Activated CD4-positive, CD25-positive, alpha-beta regulatory T cell treated with anti-CD3 and anti-CD28 coated beads, Interleukin-2, amount 50 U/mL, for 16 hours (primary cell): ENCODE data around the gene ODF2L.

ENCODE experiments used
- DNase-seq: peaks from one replicate; pipeline ENCODE4 v3.0.0-alpha.2; 2020; ENCODE audit warnings: low read depth, low spot score

Gene ODF2L, protein sequence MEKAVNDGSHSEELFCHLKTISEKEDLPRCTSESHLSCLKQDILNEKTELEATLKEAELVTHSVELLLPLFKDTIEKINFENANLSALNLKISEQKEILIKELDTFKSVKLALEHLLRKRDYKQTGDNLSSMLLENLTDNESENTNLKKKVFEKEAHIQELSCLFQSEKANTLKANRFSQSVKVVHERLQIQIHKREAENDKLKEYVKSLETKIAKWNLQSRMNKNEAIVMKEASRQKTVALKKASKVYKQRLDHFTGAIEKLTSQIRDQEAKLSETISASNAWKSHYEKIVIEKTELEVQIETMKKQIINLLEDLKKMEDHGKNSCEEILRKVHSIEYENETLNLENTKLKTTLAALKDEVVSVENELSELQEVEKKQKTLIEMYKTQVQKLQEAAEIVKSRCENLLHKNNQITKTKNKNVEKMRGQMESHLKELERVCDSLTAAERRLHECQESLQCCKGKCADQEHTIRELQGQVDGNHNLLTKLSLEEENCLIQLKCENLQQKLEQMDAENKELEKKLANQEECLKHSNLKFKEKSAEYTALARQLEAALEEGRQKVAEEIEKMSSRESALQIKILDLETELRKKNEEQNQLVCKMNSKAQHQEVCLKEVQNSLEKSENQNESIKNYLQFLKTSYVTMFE

DNA sequence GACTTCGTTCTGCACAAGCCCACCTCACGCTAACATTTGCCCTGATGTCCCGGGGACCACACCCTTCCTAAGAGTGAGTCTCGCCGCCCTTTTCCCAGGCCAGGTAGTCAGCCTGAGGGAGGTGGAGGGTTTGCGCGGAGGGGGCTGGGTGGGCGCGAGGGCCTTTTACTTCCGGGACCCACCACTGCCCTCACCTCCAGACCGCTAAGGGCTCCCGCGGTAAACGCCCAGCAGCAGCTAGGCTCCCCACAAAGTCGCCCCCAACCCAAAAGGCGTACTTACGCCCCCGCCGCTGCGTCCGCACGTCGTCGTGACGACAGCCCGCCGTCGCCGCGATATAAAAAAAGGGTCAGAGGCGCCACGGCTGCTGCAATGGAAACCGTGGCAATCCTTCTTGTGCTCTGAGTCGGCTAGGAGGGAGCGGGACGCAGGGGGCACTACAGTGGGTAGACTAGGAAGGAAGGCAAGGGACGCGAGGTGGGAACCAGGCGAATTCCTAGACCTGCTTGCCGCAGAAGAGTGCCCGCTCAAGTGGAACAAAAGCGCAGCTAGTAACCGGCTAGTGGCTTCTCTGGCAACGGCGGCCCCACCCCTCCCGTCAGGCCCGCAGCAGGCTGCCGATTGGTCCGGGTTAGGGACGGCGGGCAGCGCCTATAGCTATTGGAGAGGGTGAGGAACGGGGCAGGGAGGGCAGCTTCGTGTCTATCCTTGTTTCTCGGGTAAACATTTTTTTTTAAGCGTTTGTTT, at the start of gene ODF2L:
Gene ODF2L, minus strand, starts transcription at position 573 of the 747 bp plus-strand sequence. CDS start 9,296 bp downstream, outside the sequence.
- peak; percentile 71 for DNase-seq

DNA sequence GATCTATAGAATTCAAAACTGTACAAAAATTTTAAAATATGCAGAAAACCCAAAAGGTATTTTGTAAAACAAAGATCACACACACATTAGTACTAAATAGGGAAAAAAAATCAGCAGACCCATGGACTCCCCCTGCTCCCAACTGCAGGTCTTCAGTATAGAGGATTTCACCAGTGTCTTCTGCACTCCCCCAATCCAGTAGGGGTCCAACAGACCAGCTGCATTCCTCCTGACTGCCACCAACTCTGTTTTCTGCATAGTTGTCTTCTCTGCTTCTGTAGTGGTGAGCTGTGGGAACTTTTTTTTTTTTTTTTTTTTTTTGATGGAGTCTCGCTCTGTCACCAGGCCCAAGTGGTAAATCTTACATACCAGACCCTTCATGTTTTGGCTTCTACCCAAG, 49.8 kb upstream of the ODF2L start:
- no peak for DNase-seq

DNA sequence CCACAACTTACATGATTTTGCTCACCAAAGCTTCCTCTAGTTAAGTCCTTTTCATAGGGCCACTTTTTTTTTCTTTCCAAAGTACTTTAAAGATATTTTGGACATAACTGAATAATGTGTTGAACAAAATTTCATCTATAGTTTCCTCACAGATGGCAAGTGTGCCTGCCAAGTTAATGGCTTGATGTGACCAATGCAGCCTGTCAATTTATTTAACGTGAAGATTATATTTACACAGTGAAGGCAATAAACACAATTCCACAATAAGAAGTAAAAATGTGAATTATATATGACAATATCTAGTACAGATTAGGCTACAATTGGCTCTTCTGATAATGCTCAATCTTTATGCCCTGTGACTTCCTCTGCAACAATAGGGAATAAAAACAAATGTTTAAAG, 45.9 kb upstream of the ODF2L start:
- DNase-seq, result no peak

DNA sequence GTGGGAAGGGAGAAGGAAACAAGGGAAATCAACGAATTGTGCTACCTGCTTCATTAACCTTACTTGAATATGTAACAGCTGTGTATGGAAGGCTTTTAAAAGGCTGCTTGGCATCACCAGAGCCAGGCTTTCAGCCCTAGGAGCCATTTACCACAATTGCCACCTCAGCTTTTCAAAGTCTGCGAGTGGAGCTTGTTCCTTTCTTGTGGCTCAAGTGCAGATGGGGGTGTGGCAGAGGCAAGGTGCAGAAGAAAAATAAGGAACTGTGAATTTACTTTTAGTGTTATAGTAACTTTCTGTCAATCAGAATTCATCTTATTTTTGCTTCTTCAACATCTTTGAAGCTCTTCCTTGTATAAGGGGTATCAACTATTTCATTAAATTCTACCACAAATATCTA, 45.5 kb upstream of the ODF2L start:
- no peak for DNase-seq

DNA sequence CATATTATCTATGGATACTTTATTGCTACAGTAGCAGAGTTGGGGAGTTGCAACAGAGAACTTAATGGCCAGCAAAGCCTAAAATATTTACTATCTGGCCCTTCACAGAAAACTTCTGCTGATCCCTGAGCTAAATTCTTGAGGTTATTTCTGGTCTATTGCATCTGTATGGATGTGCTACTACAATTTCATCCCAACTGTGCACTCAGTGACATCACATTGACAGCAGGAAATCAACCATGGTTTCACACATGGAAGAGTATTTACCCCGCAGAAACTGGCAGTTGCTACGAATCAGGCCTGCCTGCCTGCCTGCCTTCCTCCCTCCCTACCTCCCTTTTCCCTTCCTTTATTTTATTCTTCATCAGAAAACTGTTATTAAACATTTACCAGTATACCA, 39.9 kb upstream of the ODF2L start:
- no peak for DNase-seq

DNA sequence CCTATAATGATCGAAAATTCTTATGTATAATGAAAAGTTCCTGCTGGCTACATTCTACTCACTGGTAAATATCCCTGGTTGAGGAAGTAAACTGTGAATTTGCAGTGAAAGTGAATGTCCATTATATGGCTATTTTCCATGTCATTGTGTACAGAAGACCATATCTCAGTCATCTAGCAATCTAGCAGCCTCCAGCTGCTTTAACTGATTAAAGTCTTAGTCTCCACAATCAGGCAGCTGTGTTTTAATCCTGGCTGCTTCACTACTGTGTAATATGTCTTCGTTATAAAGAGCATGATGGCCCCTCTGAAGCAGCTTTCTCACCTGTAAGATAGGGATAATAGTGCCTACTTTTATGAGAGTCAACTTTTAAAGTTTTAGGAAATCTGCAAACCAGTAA, 39.2 kb upstream of the ODF2L start:
- DNase-seq, result no peak

DNA sequence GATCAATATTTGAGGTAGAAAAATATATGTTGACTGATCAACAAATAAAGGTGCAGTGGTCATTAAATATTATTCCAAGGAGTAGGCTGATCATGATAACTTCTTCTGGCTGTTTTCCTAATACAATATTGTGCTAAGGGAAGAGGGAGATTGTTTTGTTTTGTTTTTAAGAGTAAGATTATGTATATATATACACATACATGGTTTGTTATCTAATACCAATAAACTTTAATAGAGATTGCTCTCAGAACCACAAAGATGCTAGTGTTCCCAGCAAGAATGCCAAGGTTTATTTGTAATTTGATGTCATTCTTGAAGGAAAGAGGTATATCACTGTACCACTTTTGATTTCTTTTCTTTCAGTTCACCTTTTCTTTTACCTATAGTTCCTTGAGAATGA, 37.9 kb upstream of the ODF2L start:
- no peak for DNase-seq

DNA sequence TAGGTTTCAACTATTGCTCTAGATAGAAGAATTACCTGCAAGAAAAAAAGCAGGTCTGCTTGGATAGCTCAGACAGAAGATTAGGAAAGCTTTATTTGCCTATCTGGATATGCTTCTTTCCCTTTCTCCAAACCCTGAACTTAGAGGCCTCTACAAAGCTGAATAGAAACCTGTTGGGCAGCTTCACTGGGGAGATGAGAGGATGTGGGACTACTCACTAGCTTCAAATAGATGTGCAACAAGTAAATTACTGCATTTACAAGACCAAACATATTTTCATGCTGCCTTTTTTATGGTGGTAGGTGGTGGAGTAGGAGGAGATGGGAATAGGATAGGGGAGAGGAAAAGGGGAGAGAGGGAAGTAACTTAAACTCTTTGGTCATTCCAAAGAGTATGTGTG, 34.3 kb upstream of the ODF2L start:
- no peak for DNase-seq

DNA sequence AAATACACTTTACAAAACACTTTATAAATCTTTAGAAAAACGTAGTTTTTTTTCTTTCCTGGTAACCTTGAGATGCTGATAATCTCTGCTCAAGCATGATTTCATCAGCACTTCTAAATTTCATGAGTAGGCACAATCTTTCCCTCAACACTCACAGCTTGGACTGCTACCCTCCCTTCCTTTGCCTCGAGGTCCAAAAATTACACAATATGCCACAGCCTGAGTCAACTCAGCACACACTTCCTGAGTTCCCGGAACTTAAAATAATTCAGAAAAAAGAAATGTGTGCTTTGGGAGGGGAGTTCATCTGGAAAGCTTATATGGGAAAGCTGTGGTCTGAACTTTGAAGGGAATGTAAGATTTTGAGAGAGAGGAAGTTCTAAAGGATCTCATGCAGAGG, 33.7 kb upstream of the ODF2L start:
- DNase-seq, result no peak

DNA sequence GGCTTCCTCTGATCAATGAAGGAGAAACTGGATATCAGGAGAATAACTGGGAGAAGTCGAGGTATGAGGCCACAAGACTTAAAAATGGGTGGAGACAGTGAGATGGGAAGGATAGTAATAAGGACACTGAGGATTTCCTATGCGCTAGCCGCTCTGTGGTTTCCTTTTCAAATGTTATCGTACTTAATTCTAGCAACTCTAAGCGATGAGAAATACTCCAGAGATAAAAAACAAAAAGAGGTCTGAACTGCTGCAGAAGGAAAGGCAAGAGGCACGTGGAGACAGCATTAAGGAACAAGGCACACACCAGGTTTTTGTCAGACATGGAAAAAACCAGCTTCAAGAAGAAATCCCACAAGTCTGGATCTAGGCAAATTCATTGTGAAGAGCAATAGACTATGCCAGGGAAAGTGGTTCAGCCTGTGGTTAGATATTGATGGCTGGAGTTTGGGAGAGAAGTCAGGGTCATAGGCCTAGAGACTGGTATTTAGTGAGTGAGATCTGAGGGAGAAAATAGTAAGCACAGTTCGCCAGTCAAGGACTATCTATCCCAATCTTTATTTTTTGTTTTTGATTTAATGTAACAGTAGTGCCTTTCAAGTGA, 33.1 kb upstream of the ODF2L start:
- DNase-seq, result no peak

DNA sequence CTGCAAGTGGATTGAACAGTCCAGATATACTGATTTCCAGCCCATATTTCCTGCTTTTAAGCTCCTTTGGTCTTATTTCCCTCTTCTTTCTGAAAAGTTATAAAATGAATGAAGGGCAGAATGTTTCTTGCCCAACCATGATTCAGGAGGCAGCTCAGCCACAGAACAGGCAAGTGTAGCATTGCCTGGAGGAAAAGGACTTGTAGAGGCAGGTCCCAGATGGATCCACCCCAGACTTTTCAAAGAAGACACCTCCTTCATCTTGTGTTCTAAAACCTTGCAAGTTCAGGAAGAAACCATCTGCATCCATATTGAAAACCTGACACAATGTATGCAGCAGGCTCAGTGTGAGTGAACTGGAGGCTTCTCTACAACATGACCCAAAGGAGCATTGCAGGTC, 27.8 kb upstream of the ODF2L start, which contains the start of gene CLCA2:
Gene CLCA2, plus strand, starts transcription at position 299 of the 400 bp plus-strand sequence. Its CDS starts 77 bp downstream, at position 376.
- DNase-seq, result no peak

DNA sequence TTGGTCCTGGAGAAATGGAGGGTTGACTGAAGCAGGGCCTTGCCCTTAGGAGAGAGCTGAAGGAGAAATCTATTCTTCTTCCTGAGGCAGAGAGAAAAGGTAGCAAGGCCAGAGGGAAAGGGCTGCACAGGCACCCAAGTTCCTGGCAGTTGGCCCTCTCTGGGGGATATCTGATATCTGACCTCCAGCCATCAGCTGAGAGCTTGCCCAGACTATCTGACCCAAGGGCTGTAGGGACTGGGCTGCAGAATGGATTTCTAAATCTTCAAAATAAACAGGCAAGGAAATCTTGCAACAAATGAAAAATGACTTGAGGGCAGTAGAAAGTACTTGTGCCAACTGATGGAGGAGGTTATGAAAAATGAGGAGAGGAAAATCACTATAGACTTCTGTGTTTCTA, 27.4 kb upstream of the ODF2L start:
- DNase-seq, result no peak

DNA sequence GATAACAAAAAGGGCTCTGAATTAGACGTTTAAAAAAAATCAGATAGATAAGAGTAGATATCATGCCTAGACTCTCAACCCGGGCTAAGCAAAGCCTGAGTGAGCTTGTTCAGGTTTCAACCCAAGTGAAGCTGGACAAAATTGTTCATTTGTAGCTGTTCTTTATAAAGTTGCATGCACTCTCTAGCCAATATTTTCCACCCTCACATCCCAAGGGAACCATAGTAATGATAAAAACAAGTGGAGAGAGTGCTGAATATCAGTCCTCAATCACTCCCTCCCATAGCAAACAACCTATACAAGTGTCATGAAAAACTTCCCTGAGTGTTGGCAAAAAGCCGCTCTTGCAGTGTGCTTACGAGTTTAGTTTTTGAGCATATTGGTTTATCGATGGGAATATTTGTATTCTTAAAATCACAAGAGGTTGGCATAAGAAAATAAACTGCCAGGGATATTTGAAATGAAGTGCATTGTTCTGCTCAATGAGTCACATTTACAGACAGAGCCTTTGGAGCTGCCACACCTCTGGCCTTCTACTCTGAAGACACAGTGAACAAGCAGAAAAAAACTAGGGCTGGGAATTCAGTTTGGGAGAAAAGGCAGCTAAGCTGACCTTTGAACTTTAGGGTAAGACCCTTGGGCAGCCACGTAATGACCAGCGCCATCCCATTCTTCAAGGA, 25.6 kb upstream of the ODF2L start:
- no peak for DNase-seq

DNA sequence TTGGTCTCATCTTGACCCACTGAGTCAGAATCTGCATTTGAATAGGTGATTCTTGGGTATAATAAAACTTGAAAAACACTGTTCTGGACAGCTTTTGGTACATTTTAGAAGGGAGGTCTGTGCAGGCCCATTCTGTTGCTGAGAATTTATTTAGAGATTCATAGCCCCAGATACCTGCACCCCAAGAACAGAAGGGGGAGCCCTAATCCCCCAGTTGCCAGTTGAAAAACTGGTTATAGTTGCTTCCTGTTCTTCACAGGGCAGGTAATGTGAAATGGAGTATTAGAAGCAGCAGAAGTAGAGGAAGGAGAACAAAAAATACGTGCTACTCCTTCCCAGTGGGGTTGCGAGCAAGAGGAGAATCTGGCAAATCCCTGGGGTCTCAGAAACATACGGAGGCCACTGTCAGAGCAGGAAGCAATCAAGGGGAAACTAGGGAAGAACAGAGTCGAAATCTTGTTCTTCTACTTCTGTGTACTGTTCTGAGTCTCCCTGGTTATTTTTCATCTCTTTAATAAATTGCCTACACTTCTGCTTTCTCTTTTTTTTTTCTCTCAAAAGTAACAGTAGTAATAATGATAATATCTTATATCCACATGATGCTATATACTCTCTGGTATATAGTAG, 23.3 kb upstream of the ODF2L start:
- no peak for DNase-seq

DNA sequence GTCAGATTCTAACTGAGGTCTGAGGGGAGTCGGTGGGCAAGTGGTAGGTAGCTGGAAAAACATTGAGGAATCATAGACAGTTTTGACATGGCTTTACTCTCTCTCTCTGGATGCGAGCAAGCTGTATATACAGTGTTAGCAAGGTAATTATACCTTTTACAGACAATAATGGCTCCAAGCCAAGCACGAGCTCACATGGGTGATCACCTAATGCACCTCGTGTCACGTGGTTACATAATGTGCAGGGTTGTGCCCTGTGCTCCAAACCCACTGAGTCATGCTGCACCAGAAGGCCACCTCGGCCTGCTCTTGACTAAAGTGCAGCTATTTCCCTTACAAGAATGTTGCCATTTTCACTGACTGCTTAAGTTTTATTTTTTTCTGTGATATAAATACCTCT, 20.2 kb upstream of the ODF2L start:
- DNase-seq, result no peak

DNA sequence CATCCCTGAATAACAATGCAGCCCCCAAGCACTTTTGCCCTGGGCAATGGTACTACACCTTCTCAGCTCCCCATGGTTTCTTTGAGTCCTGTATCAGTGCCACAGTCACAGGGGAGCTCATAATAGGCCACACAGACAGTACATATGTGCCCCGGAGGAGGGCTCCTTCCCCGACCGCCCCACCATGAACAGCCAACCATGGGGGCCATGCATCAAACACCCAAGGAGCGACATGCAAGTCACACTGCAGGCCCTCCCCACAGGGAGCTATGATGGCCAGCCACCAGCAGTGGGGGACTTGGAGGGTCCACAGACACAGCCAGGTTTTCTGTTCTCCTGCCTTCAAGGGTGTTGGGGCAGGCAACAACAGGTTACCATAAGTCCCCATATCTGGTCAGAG, 14.8 kb upstream of the ODF2L start:
- DNase-seq, result no peak

DNA sequence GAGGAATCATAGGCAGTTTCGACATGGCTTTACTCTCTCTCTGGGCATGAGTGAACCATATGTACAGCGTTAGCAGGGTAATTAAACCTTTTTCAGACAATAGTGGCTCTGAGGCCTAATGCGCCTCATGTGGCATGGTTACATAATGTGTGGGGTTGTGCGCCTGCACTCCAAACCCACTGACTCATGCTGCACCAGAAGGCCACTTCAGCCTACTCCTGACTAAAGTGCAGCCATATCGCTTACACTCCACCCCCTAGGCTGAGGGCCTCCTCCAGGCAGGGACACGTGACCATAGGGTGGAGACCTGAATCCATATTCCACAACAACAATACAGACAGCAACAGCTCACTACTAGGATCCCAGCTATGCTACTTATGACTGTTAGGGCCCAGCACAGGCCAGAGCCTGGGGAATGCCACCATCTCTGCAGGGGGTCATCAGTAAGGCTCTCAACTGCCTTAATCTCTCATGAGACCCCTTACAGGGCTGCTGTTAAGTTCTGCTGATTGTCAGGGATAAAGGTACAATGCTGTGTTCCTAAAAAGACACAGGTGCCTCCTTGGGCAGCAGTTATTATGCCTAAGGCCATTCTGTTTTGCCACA, 13.4 kb upstream of the ODF2L start:
- DNase-seq, result no peak

DNA sequence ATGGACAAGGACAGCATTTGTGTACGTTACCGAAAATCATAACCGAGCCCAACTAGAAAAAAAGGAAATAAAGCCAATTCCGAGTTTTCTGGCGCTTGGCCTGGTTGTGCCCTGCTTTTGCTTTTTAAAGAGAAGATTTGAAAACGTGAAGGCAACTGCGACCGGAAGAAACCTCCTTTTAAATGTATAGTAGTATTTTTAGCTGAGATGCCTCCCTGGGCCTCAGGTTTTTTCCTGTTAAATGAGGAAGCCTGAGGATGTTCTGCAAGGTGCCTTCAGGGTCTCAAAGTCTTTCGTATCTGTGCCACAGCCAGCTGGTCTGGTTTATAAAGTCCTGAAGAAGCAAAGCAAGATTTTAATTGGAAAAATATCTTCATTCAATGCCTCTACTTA, 371 bp upstream of the ODF2L start:
- DNase-seq, result no peak

DNA sequence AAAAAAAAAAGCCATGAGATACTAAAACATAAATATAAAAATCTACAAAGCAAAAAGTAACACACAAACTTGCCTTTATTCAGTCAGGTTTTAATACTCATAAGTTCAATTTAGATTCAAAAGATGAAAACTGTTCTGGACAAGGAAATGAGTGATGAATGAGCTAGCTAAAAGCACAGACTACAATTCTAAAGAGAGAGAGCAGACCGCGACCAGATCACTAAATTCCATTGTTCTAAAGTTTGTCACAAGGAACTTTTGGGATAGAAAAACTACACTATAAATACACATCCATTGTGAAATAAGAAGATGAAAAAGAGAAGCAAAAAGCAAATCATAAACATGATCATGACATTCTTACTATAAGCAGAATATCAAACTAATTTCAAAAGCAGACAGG, 1.7 kb downstream of the ODF2L start:
- no peak for DNase-seq

DNA sequence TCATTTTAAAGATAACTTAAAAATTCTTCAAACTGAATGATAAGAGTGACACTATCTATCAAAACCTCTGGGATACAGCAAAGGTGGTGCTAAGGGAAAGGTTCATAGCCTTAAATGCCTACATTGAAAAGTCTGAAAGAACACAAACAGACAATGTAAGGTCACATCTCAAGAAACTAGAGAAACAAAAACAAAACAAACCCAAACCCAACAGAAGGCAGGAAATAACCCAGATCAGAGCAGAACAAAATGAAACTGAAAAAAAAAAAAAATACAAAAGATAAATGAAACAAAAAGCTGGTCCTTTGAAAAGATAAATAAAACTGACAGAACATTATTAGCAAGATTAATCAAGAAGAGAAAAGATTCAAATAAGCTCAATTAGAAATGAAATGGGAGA, 6.8 kb downstream of the ODF2L start:
- DNase-seq, result no peak

DNA sequence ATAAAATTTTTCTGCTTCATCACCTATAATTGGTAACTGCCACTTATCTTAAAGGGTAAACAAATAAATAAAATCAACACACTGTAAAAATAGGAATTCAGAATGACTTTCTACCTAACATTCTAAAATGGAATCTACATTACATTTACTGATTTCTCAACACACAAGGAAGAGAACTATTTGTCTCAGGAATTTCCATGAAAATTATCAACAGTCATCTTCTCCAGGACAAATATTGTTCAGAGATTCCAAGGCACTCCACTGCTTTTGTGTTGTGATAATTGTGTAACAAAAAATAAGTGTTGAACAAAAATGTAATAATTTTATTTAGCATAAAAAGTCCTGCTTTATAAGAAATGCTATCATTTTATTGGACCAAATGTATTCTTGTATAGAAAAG, 7.3 kb downstream of the ODF2L start:
- no peak for DNase-seq
